Measurements from ENCODE around the gene OLFM2.

- TF ChIP-seq CTCF (conservative IDR thresholded peaks at IDR 0.05; ENCODE audit: low read length) (no peak), EZH2phosphoT487 (IDR thresholded peaks at IDR 0.05; ENCODE audit: borderline replicate concordance) (no peak)
Observed at GRCh38 chr19:9956956-9957355, 20.6 kb upstream of the OLFM2 start.

Measured in Loucy (cell line).